Right cardiac atrium (tissue), 5 donors: ENCODE results near the gene DNAJC1. TPM values are rescaled to one million over a fixed set of nuclear protein-coding genes. Genes with fewer than 3 reads are reported as not detected.

Experiments used
- ATAC-seq, 2 donors: fragments of 200-7000 bp; cut with Tn5 transposase; one replicate each; pipeline versions ENCODE4 v1.8.0 to v1.9.1; 2020; ENCODE audit warnings: moderate library complexity in 2 of 2, mild to moderate bottlenecking in 1 of 2
- DNase-seq, 3 donors: peaks; one replicate each; pipeline ENCODE4 v3.0.0-alpha.2; 2020
- H3K27ac ChIP-seq: one replicate; pipeline ENCODE4 v1.5.1; 2013; ENCODE audit warnings: mild to moderate bottlenecking, low read length, control low read depth, moderate library complexity
- H3K27me3 ChIP-seq: one replicate; pipeline ENCODE4 v1.6.1; 2013; ENCODE audit not compliant: control insufficient read depth, insufficient read depth
- H3K4me1 ChIP-seq: one replicate; pipeline ENCODE4 v1.6.1; 2013; ENCODE audit warnings: low read length; ENCODE audit not compliant: control insufficient read depth, insufficient read depth
- H3K4me3 ChIP-seq: one replicate; pipeline ENCODE4 v1.5.1; 2013; ENCODE audit warnings: low read length, control low read depth
- H3K9me3 ChIP-seq: one replicate; pipeline ENCODE4 v1.6.1; 2013; ENCODE audit warnings: low read length; ENCODE audit not compliant: control insufficient read depth
- WGBS: extraction: QIAGEN DNeasy Blood & Tissue Kit; methylation state at CpG from one replicate; pipeline ENCODE4 v1.1.7; 2013; 5-methylcytosine and 5-hydroxymethylcytosine counted together
- intact Hi-C, 4 donors: fragments of 100-400 bp; cut with DNase I; formaldehyde crosslinking; loops; one replicate each; pipeline versions ENCODE4 v1.11.0 to v1.14.0; 2022 to 2023
- polyA plus RNA-seq: library from polyadenylated mRNA; stranded (reverse); fragments of 200-250 nt; gene quantifications from one replicate; pipeline ENCODE4 v1.2.3, GENCODE V29; 2013
- total RNA-seq, 4 donors: library from RNA; stranded (reverse); fragmentation: NEBNext Ultra II Directional; extraction: Animal tissue kit (Norgen Biotek cat#: 25700); gene quantifications; one replicate each; pipeline ENCODE4 v1.2.1, GENCODE V29; 2021
- donor health status: healthy with polysubstance abuse.
- donor health status: DM: no; HTN: yes; CAD: no.
- donor health status: DM: no; HTN: no; CAD: no.
- donor health status: DM: no; HTN: yes; CAD: no; lungs with severe emphysema.
- donor health status: DM: yes; HTN: yes; CAD: no.

DNAJC1 gene
- total and polyA plus RNA-seq, 5 donors = 13.9 to 21.4 (median 16.2) TPM

GRCh38 chr10:21803374-21803773, 200.2 kb downstream of the DNAJC1 start:
- H3K4me1 ChIP-seq = no peaks in the 10 kb centered on the region
- H3K4me3 ChIP-seq = no peak overlapping the region
- no peak overlapping the region for H3K27ac ChIP-seq
- no peaks in the 10 kb centered on the region for H3K9me3 ChIP-seq
- intact Hi-C loops = no loop called here
- no peaks in the 10 kb centered on the region for H3K27me3 ChIP-seq
- ATAC-seq (no peak), DNase-seq (no peak)
- 69% methylated on average over 1 of the region's 1 CpG for WGBS

GRCh38 chr10:21801609-21802008, 201.9 kb downstream of the DNAJC1 start:
- intact Hi-C loops = no loop called here
- ATAC-seq (no peak), DNase-seq (no peak)
- no peaks in the 10 kb centered on the region for H3K9me3 ChIP-seq
- 98% methylated on average over 5 of the region's 5 CpGs for WGBS
- H3K27ac ChIP-seq = no peak overlapping the region
- H3K4me1 ChIP-seq = no peaks in the 10 kb centered on the region
- H3K27me3 ChIP-seq = no peaks in the 10 kb centered on the region
- H3K4me3 ChIP-seq = no peak overlapping the region

GRCh38 chr10:21797984-21798765, 205.4 kb downstream of the DNAJC1 start:
- intact Hi-C loops = no loop called here
- ATAC-seq = no peak

GRCh38 chr10:21797533-21797932, 206.0 kb downstream of the DNAJC1 start:
- no peak overlapping the region for H3K27ac ChIP-seq

More at GRCh38 chr10:21797984-21798765, 205.4 kb downstream of the DNAJC1 start:
- 83% methylated on average over 5 of the region's 5 CpGs for WGBS
- H3K4me3 ChIP-seq = no peak overlapping the region
- no peak overlapping the region for H3K27ac ChIP-seq
- DNase-seq = no peak
- no peaks in the 10 kb centered on the region for H3K27me3 ChIP-seq
- no peaks in the 10 kb centered on the region for H3K9me3 ChIP-seq
- no peaks in the 10 kb centered on the region for H3K4me1 ChIP-seq

GRCh38 chr10:21791276-21791675, 212.3 kb downstream of the DNAJC1 start:
- ATAC-seq = no peak
- no peaks in the 10 kb centered on the region for H3K9me3 ChIP-seq
- 98% methylated on average over 2 of the region's 2 CpGs for WGBS
- no peaks in the 10 kb centered on the region for H3K4me1 ChIP-seq
- intact Hi-C loops = no loop called here
- H3K27ac ChIP-seq = no peak overlapping the region
- no peak overlapping the region for H3K4me3 ChIP-seq
- no peak for DNase-seq
- no peaks in the 10 kb centered on the region for H3K27me3 ChIP-seq

More at GRCh38 chr10:21797533-21797932, 206.0 kb downstream of the DNAJC1 start:
- H3K27me3 ChIP-seq = no peaks in the 10 kb centered on the region
- H3K4me3 ChIP-seq = no peak overlapping the region
- no peaks in the 10 kb centered on the region for H3K9me3 ChIP-seq
- DNase-seq (no peak), ATAC-seq (no peak)
- WGBS = 96% methylated on average over 3 of the region's 3 CpGs
- intact Hi-C loops = no loop called here
- H3K4me1 ChIP-seq = no peaks in the 10 kb centered on the region

- WGBS = 99% methylated on average over 1 of the region's 1 CpG
- ATAC-seq (no peak), DNase-seq (no peak)
- Histone ChIP-seq H3K27me3 (no peaks in the 10 kb centered on the region), H3K9me3 (no peaks in the 10 kb centered on the region), H3K4me1 (no peaks in the 10 kb centered on the region), H3K27ac (no peak overlapping the region), H3K4me3 (no peak overlapping the region)
- intact Hi-C loops = no loop called here
Observed at GRCh38 chr10:21776883-21777282, 226.6 kb downstream of the DNAJC1 start.

DNA sequence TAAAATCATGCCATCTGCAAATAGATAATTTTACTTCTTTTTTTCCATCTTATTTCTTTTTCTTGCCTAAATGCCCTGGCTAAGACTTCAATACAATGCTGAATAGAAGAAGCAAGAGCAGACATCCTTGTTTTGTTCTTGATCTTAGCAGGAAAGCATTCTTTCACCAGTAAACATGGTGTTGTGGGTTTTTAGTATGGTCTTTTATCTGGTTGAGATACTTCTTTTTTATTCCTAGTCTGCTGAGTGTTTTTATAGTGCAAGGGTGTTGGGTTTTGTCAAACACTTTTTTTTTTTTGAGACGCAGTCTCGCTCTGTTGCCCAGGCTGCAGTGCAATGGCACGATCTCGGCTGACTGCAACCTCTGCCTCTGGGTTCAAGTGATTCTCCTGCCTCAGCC, 232.3 kb downstream of the DNAJC1 start:
- WGBS = 99% methylated on average over 4 of the region's 4 CpGs
- no peak for ATAC-seq

DNA sequence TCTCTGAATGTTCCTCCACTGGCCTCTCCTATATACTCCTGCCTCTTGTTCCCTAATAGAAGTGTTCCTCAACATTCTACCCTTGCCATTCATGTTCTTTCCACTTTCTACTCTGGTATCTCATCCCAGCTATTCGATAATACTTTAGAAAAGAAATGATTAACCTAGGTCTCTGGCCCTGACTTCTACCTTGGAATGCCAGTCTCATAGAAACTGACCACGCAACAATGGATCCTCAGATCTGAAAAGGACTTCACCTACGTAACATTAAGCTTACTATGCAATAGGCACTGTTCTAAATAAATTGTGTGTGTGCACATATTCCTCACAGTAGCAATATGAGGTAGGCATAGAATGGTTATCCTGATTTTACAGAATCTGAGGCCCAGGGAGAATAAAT, 234.5 kb downstream of the DNAJC1 start:
- no peak for ATAC-seq
- no peaks in the 10 kb centered on the region for H3K9me3 ChIP-seq
- intact Hi-C loops = no loop called here
- no peak overlapping the region for H3K27ac ChIP-seq
- DNase-seq = no peak
- 99% methylated on average over 3 of the region's 3 CpGs for WGBS
- H3K4me3 ChIP-seq = no peak overlapping the region
- no peaks in the 10 kb centered on the region for H3K27me3 ChIP-seq
- no peaks in the 10 kb centered on the region for H3K4me1 ChIP-seq

More for the DNA sequence above, 232.3 kb downstream of the DNAJC1 start:
- Histone ChIP-seq H3K4me3 (no peak overlapping the region), H3K27me3 (no peaks in the 10 kb centered on the region), H3K27ac (no peak overlapping the region), H3K4me1 (no peaks in the 10 kb centered on the region), H3K9me3 (no peaks in the 10 kb centered on the region)
- intact Hi-C loops = no loop called here
- no peak for DNase-seq

DNA sequence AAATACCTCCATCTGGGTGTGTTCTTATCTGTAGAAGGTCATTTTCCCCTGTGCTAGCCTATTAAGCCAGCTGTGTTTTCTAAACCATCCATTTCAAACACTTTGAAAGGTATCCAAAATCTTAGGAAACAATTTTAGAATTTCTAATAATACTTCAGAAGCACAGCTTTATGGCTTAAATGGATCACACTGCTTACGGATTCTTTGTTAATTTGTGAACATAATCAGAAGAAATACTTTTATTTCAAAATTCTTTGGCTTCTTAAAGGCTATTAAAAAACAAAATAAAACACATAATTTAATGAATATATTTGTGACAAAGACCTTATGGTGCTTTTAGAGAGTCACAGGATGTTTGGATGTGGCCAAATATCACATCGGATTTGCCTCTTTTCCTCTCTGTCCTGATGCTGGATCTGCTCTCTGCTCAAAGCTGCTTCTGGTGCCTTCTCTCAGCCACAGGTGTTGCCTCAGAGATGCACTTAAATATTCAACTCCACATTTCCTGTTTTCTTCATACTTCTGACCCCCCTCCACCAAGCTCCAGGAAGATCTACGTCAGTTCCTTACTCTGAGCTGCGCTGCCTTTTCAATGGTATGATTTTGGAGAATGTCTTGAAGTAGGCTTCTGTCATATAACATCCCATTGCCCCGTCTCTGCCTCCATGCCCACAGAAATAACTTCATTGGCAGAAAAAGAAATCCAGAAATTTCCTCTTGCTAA, 238.9 kb downstream of the DNAJC1 start:
- intact Hi-C loops = no loop called here
- H3K27ac ChIP-seq = no peak overlapping the region

DNA sequence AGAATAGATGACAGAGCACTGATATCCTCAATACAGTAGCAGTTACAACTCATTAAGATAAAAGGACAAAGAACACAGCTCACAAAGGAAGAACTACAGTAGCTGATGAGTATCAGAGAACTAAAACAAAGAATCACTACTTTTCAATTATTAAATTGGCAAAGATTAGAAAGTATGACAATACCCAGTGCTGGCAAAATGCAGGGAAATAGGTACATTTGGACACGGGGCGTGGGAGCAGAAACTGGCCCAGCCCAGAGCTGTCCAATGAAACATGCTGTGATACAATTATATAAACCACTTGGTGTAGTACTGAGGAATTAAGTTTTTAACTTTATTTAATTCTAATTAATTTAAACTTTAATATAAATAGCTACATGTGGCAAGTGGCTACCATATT, 243.2 kb downstream of the DNAJC1 start:
- Histone ChIP-seq H3K4me3 (no peak overlapping the region), H3K9me3 (no peaks in the 10 kb centered on the region), H3K27ac (no peak overlapping the region), H3K4me1 (no peaks in the 10 kb centered on the region), H3K27me3 (no peaks in the 10 kb centered on the region)
- 98% methylated on average over 2 of the region's 2 CpGs for WGBS
- intact Hi-C loops = no loop called here
- ATAC-seq (no peak), DNase-seq (no peak)

More for the DNA sequence above, 238.9 kb downstream of the DNAJC1 start:
- WGBS = 82% methylated on average over 5 of the region's 5 CpGs
- no peak for ATAC-seq
- H3K4me3 ChIP-seq = no peak overlapping the region
- H3K4me1 ChIP-seq = no peaks in the 10 kb centered on the region
- DNase-seq = no peak
- H3K9me3 ChIP-seq = no peaks in the 10 kb centered on the region
- H3K27me3 ChIP-seq = no peaks in the 10 kb centered on the region

- WGBS = 96% methylated on average over 21 of the region's 21 CpGs
- ATAC-seq = no peak
- intact Hi-C loops = no loop called here
Observed at GRCh38 chr10:21759232-21759631, 244.3 kb downstream of the DNAJC1 start.

More at GRCh38 chr10:21759232-21759631, 244.3 kb downstream of the DNAJC1 start:
- H3K4me3 ChIP-seq = no peak overlapping the region
- peak in 1 of 3 donors; percentile 25 for DNase-seq
- H3K9me3 ChIP-seq = no peaks in the 10 kb centered on the region
- H3K27me3 ChIP-seq = no peaks in the 10 kb centered on the region
- no peaks in the 10 kb centered on the region for H3K4me1 ChIP-seq
- H3K27ac ChIP-seq = no peak overlapping the region
